HG03460 (cell line): ENCODE results near the gene CPA1.

ENCODE experiments used
- ATAC-seq: cut with Tn5 transposase; IDR thresholded peaks from one replicate; pipeline ENCODE4 v1.9.1; 2021; ENCODE audit not compliant: unreplicated experiment

CPA1 gene

GRCh38 chr7:130379921-130380860 lies at the start of gene CPA1:
TSS of gene CPA1 (plus strand) at chr7:130380494. CDS start at chr7:130380521, 27 bp downstream.
- ATAC-seq = no peak

GRCh38 chr7:130332259-130333053 lies 47.8 kb upstream of the CPA1 start:
- ATAC-seq = no peak

- no peak for ATAC-seq
Observed at GRCh38 chr7:130333832-130334231, 46.5 kb upstream of the CPA1 start.

GRCh38 chr7:130334274-130334673 lies 46.0 kb upstream of the CPA1 start:
- ATAC-seq = no peak

GRCh38 chr7:130337410-130337971 lies 42.8 kb upstream of the CPA1 start:
- no peak for ATAC-seq

GRCh38 chr7:130338233-130338632 lies 42.1 kb upstream of the CPA1 start:
- no peak for ATAC-seq

GRCh38 chr7:130341882-130342281 lies 38.4 kb upstream of the CPA1 start:
- ATAC-seq = no peak

- ATAC-seq = no peak
Observed at GRCh38 chr7:130342701-130343380, 37.5 kb upstream of the CPA1 start.

- ATAC-seq = no peak
Observed at GRCh38 chr7:130344271-130344866, 35.9 kb upstream of the CPA1 start, which contains the start of gene CPA5. TSS of gene CPA5 (plus strand) at chr7:130344816. CDS start at chr7:130346486, 1,670 bp downstream.

GRCh38 chr7:130345136-130345535 lies 35.2 kb upstream of the CPA1 start:
- ATAC-seq = no peak

- no peak for ATAC-seq
Observed at GRCh38 chr7:130345725-130346124, 34.6 kb upstream of the CPA1 start.

GRCh38 chr7:130346177-130346905 lies 34.0 kb upstream of the CPA1 start:
- ATAC-seq = no peak

- no peak for ATAC-seq
Observed at GRCh38 chr7:130346941-130347340, 33.4 kb upstream of the CPA1 start.

GRCh38 chr7:130349911-130350782 lies 30.1 kb upstream of the CPA1 start:
- ATAC-seq = no peak

- no peak for ATAC-seq
Observed at GRCh38 chr7:130350945-130351790, 29.1 kb upstream of the CPA1 start.

- no peak for ATAC-seq
Observed at GRCh38 chr7:130351791-130352090, 28.6 kb upstream of the CPA1 start.

GRCh38 chr7:130352194-130353074 lies 27.9 kb upstream of the CPA1 start:
- no peak for ATAC-seq
